ENCODE results near the gene TGDS. TPM values are rescaled to one million over a fixed set of nuclear protein-coding genes. Genes with fewer than 3 reads are reported as not detected.
A peak's percentile ranks its signal among the peaks of the same experiment; 100 is the strongest.

Gene TGDS
- total RNA-seq, 1 donor from 2014 or later, result 26.6 TPM

GRCh38 chr13:94595001-94595949 is 677 bp downstream of the TGDS start:
- H3K4me1 Mint-ChIP-seq (ENCODE audit: low read depth), result peaks cover 34% of the 10 kb centered on the region
- H3K9me3 Mint-ChIP-seq, result no peaks in the 10 kb centered on the region
- H3K27ac Mint-ChIP-seq, result peak overlapping the region; percentile 97
- intact Hi-C loops (cut with micrococcal nuclease), result loop anchor here (5.0 kb wide), 1 partner anchor 158 kb away; no protein-coding TSS in a partner anchor
- no peaks in the 10 kb centered on the region for H3K27me3 Mint-ChIP-seq (ENCODE audit: low read depth)
- peak overlapping the region; percentile 91 for H3K4me3 Mint-ChIP-seq (ENCODE audit: low read depth)
- peak; percentile 37 for DNase-seq (ENCODE audit: low spot score)
- peaks cover 31% of the 10 kb centered on the region for H3K36me3 Mint-ChIP-seq (ENCODE audit: low read depth)

GRCh38 chr13:94590744-94591143 is 5.2 kb downstream of the TGDS start:
- no peak for DNase-seq (ENCODE audit: low spot score)
- H3K27me3 Mint-ChIP-seq (ENCODE audit: low read depth), result no peaks in the 10 kb centered on the region
- no peak overlapping the region for H3K27ac Mint-ChIP-seq
- no peaks in the 10 kb centered on the region for H3K9me3 Mint-ChIP-seq
- intact Hi-C loops (cut with micrococcal nuclease), result no loop called here
- H3K36me3 Mint-ChIP-seq (ENCODE audit: low read depth), result peaks cover 58% of the 10 kb centered on the region
- peaks cover 39% of the 10 kb centered on the region for H3K4me1 Mint-ChIP-seq (ENCODE audit: low read depth)
- no peak overlapping the region for H3K4me3 Mint-ChIP-seq (ENCODE audit: low read depth)

- no peaks in the 10 kb centered on the region for H3K9me3 Mint-ChIP-seq
- peaks cover 25% of the 10 kb centered on the region for H3K4me1 Mint-ChIP-seq (ENCODE audit: low read depth)
- no peak for DNase-seq (ENCODE audit: low spot score)
- peaks cover 63% of the 10 kb centered on the region for H3K36me3 Mint-ChIP-seq (ENCODE audit: low read depth)
- no peak overlapping the region for H3K27ac Mint-ChIP-seq
- intact Hi-C loops (cut with micrococcal nuclease), result no loop called here
- H3K4me3 Mint-ChIP-seq (ENCODE audit: low read depth), result no peak overlapping the region
- no peaks in the 10 kb centered on the region for H3K27me3 Mint-ChIP-seq (ENCODE audit: low read depth)
Observed at GRCh38 chr13:94588541-94588940, 7.4 kb downstream of the TGDS start.

GRCh38 chr13:94586371-94586770 is 9.6 kb downstream of the TGDS start:
- Mint-ChIP-seq H3K9me3 (no peaks in the 10 kb centered on the region), H3K36me3 (ENCODE audit: low read depth) (peaks cover 74% of the 10 kb centered on the region), H3K27me3 (ENCODE audit: low read depth) (no peaks in the 10 kb centered on the region), H3K4me1 (ENCODE audit: low read depth) (peaks cover 18% of the 10 kb centered on the region), H3K4me3 (ENCODE audit: low read depth) (no peak overlapping the region), H3K27ac (no peak overlapping the region)
- no peak for DNase-seq (ENCODE audit: low spot score)
- intact Hi-C loops (cut with micrococcal nuclease), result no loop called here

- no peak overlapping the region for H3K27ac Mint-ChIP-seq
- no peaks in the 10 kb centered on the region for H3K27me3 Mint-ChIP-seq (ENCODE audit: low read depth)
- H3K36me3 Mint-ChIP-seq (ENCODE audit: low read depth), result peaks cover 73% of the 10 kb centered on the region
- no peaks in the 10 kb centered on the region for H3K9me3 Mint-ChIP-seq
- intact Hi-C loops (cut with micrococcal nuclease), result no loop called here
- no peak for DNase-seq (ENCODE audit: low spot score)
- H3K4me3 Mint-ChIP-seq (ENCODE audit: low read depth), result no peak overlapping the region
- H3K4me1 Mint-ChIP-seq (ENCODE audit: low read depth), result peaks cover 15% of the 10 kb centered on the region
Observed at GRCh38 chr13:94585543-94586101, 10.3 kb downstream of the TGDS start.

- intact Hi-C loops (cut with micrococcal nuclease), result no loop called here
- H3K27me3 Mint-ChIP-seq (ENCODE audit: low read depth), result no peaks in the 10 kb centered on the region
- peaks cover 74% of the 10 kb centered on the region for H3K36me3 Mint-ChIP-seq (ENCODE audit: low read depth)
- no peak overlapping the region for H3K27ac Mint-ChIP-seq
- no peak overlapping the region for H3K4me3 Mint-ChIP-seq (ENCODE audit: low read depth)
- DNase-seq (ENCODE audit: low spot score), result no peak
- H3K9me3 Mint-ChIP-seq, result no peaks in the 10 kb centered on the region
- peaks cover 12% of the 10 kb centered on the region for H3K4me1 Mint-ChIP-seq (ENCODE audit: low read depth)
Observed at GRCh38 chr13:94583926-94584325, 12.0 kb downstream of the TGDS start.

GRCh38 chr13:94579063-94579462 is 16.9 kb downstream of the TGDS start:
- peaks cover 2% of the 10 kb centered on the region for H3K4me1 Mint-ChIP-seq (ENCODE audit: low read depth)
- intact Hi-C loops (cut with micrococcal nuclease), result no loop called here
- H3K27ac Mint-ChIP-seq, result no peak overlapping the region
- no peaks in the 10 kb centered on the region for H3K9me3 Mint-ChIP-seq
- no peak overlapping the region for H3K4me3 Mint-ChIP-seq (ENCODE audit: low read depth)
- DNase-seq (ENCODE audit: low spot score), result no peak
- H3K27me3 Mint-ChIP-seq (ENCODE audit: low read depth), result no peaks in the 10 kb centered on the region
- peaks cover 63% of the 10 kb centered on the region for H3K36me3 Mint-ChIP-seq (ENCODE audit: low read depth)

- intact Hi-C loops (cut with micrococcal nuclease), result no loop called here
- Mint-ChIP-seq H3K27me3 (ENCODE audit: low read depth) (no peaks in the 10 kb centered on the region), H3K36me3 (ENCODE audit: low read depth) (peaks cover 61% of the 10 kb centered on the region), H3K27ac (no peak overlapping the region), H3K4me3 (ENCODE audit: low read depth) (no peak overlapping the region), H3K9me3 (no peaks in the 10 kb centered on the region), H3K4me1 (ENCODE audit: low read depth) (no peaks in the 10 kb centered on the region)
- DNase-seq (ENCODE audit: low spot score), result no peak
Observed at GRCh38 chr13:94569615-94570014, 26.3 kb downstream of the TGDS start.

- H3K4me3 Mint-ChIP-seq (ENCODE audit: low read depth), result no peak overlapping the region
- intact Hi-C loops (cut with micrococcal nuclease), result no loop called here
- H3K36me3 Mint-ChIP-seq (ENCODE audit: low read depth), result peaks cover 55% of the 10 kb centered on the region
- no peaks in the 10 kb centered on the region for H3K9me3 Mint-ChIP-seq
- no peaks in the 10 kb centered on the region for H3K27me3 Mint-ChIP-seq (ENCODE audit: low read depth)
- H3K27ac Mint-ChIP-seq, result no peak overlapping the region
- no peak for DNase-seq (ENCODE audit: low spot score)
- H3K4me1 Mint-ChIP-seq (ENCODE audit: low read depth), result no peaks in the 10 kb centered on the region
Observed at GRCh38 chr13:94568443-94568842, 27.5 kb downstream of the TGDS start.

GRCh38 chr13:94567581-94567980 is 28.4 kb downstream of the TGDS start:
- H3K9me3 Mint-ChIP-seq, result no peaks in the 10 kb centered on the region
- no peak for DNase-seq (ENCODE audit: low spot score)
- peaks cover 47% of the 10 kb centered on the region for H3K36me3 Mint-ChIP-seq (ENCODE audit: low read depth)
- intact Hi-C loops (cut with micrococcal nuclease), result no loop called here
- H3K27me3 Mint-ChIP-seq (ENCODE audit: low read depth), result no peaks in the 10 kb centered on the region
- no peak overlapping the region for H3K27ac Mint-ChIP-seq
- H3K4me3 Mint-ChIP-seq (ENCODE audit: low read depth), result no peak overlapping the region
- no peaks in the 10 kb centered on the region for H3K4me1 Mint-ChIP-seq (ENCODE audit: low read depth)

- no peak overlapping the region for H3K4me3 Mint-ChIP-seq (ENCODE audit: low read depth)
- H3K27ac Mint-ChIP-seq, result no peak overlapping the region
- no peaks in the 10 kb centered on the region for H3K27me3 Mint-ChIP-seq (ENCODE audit: low read depth)
- intact Hi-C loops (cut with micrococcal nuclease), result no loop called here
- H3K4me1 Mint-ChIP-seq (ENCODE audit: low read depth), result peaks cover 17% of the 10 kb centered on the region
- no peak for DNase-seq (ENCODE audit: low spot score)
- H3K36me3 Mint-ChIP-seq (ENCODE audit: low read depth), result peaks cover 23% of the 10 kb centered on the region
- no peaks in the 10 kb centered on the region for H3K9me3 Mint-ChIP-seq
Observed at GRCh38 chr13:94561126-94561525, 34.8 kb downstream of the TGDS start.

GRCh38 chr13:94560116-94560515 is 35.8 kb downstream of the TGDS start:
- no peaks in the 10 kb centered on the region for H3K9me3 Mint-ChIP-seq
- H3K27me3 Mint-ChIP-seq (ENCODE audit: low read depth), result no peaks in the 10 kb centered on the region

GRCh38 chr13:94559222-94559795 is 36.6 kb downstream of the TGDS start:
- intact Hi-C loops (cut with micrococcal nuclease), result no loop called here
- no peak overlapping the region for H3K4me3 Mint-ChIP-seq (ENCODE audit: low read depth)
- DNase-seq (ENCODE audit: low spot score), result no peak
- H3K27ac Mint-ChIP-seq, result no peak overlapping the region
- no peaks in the 10 kb centered on the region for H3K27me3 Mint-ChIP-seq (ENCODE audit: low read depth)
- H3K9me3 Mint-ChIP-seq, result no peaks in the 10 kb centered on the region
- peaks cover 17% of the 10 kb centered on the region for H3K36me3 Mint-ChIP-seq (ENCODE audit: low read depth)
- H3K4me1 Mint-ChIP-seq (ENCODE audit: low read depth), result peaks cover 17% of the 10 kb centered on the region

More at GRCh38 chr13:94560116-94560515, 35.8 kb downstream of the TGDS start:
- Mint-ChIP-seq H3K4me3 (ENCODE audit: low read depth) (no peak overlapping the region), H3K4me1 (ENCODE audit: low read depth) (peaks cover 17% of the 10 kb centered on the region), H3K36me3 (ENCODE audit: low read depth) (peaks cover 21% of the 10 kb centered on the region), H3K27ac (no peak overlapping the region)
- DNase-seq (ENCODE audit: low spot score), result no peak
- intact Hi-C loops (cut with micrococcal nuclease), result no loop called here
